Brain microvascular endothelial cell (primary cell): ENCODE measurements around the gene KARS1.

Experiments
- DNase-seq: peaks from one replicate; pipeline ENCODE4 v3.0.0-alpha.2; 2020
- H3K27ac ChIP-seq: fragments of 250-450 bp; sonication (Bioruptor Pico); 2 replicates; pipeline ENCODE4 v1.5.1; 2020; ENCODE audit warnings: mild to moderate bottlenecking, moderate library complexity
- H3K27me3 ChIP-seq: fragments of 250-450 bp; sonication (Bioruptor Pico); replicated peaks from 2 replicates; pipeline ENCODE4 v1.5.1; 2020; ENCODE audit warnings: mild to moderate bottlenecking
- H3K36me3 ChIP-seq: fragments of 250-450 bp; sonication (Bioruptor Pico); replicated peaks from 2 replicates; pipeline ENCODE4 v1.5.1; 2020; ENCODE audit warnings: mild to moderate bottlenecking
- H3K4me3 ChIP-seq: 2 replicates; pipeline ENCODE4 v1.5.1; 2011; ENCODE audit warnings: low read depth, mild to moderate bottlenecking, control low read depth, low read length, moderate library complexity
- in situ Hi-C: cut with HindIII; loops from 2 replicates; pipeline ENCODE4 v1.10.0; 2017; ENCODE audit warnings: low sequenced_read_pairs, low pct_ligation_motif_present
- TF ChIP-seq, protein P1 (sequence below): IDR thresholded peaks from 2 replicates; pipeline ENCODE4 v1.5.1; 2011; ENCODE audit warnings: low read depth, mild to moderate bottlenecking, moderate library complexity, low read length, control low read depth, inconsistent platforms; ENCODE audit errors: missing control alignments

Gene KARS1

DNA sequence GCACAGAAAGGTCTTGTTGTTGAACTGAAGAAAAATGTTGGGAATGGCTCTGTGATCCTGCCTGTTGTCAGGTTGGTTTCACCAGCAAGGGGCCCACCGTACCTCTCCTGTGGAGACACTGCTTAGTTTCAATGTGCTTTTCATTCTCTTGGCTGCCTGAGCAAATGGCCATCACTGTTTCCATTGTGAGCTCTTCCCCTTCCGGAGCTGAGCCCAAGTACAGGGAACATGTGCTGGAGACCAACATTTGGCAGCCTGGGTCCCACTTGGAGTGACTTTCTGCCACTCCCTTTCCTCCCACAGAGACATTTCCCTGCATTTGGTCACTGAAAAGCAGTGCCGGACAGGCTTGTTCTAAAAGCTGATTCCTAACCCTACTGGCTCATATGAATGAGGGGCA, 58.2 kb downstream of the KARS1 start:
- TF ChIP-seq, protein P1, sequence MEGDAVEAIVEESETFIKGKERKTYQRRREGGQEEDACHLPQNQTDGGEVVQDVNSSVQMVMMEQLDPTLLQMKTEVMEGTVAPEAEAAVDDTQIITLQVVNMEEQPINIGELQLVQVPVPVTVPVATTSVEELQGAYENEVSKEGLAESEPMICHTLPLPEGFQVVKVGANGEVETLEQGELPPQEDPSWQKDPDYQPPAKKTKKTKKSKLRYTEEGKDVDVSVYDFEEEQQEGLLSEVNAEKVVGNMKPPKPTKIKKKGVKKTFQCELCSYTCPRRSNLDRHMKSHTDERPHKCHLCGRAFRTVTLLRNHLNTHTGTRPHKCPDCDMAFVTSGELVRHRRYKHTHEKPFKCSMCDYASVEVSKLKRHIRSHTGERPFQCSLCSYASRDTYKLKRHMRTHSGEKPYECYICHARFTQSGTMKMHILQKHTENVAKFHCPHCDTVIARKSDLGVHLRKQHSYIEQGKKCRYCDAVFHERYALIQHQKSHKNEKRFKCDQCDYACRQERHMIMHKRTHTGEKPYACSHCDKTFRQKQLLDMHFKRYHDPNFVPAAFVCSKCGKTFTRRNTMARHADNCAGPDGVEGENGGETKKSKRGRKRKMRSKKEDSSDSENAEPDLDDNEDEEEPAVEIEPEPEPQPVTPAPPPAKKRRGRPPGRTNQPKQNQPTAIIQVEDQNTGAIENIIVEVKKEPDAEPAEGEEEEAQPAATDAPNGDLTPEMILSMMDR = no peak
- Histone ChIP-seq H3K27ac (no peak overlapping the region), H3K4me3 (no peak overlapping the region), H3K36me3 (no peaks in the 10 kb centered on the region), H3K27me3 (no peaks in the 10 kb centered on the region)
- in situ Hi-C loops = no loop called here
- DNase-seq = no peak

DNA sequence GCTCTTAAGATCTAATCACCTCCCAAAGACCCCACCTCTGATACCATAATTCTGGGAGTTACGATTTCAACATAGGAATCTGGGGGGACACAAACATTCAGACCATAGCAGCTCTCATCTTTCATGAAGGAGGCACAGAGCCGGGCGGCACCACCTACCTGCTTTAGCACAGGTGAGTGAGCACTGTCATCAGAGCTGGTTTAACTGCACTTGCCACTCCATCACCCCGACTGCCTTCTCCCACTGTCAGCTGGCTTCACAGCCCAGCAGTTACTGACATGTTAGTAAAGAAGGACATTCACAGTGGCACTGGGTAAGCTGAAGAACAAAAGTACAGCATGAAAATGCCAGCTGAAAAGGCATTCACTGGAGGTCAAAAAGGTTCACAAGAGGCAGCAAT, 58.7 kb downstream of the KARS1 start:
- in situ Hi-C loops = no loop called here
- Histone ChIP-seq H3K27ac (no peak overlapping the region), H3K36me3 (no peaks in the 10 kb centered on the region), H3K27me3 (no peaks in the 10 kb centered on the region), H3K4me3 (no peak overlapping the region)
- TF ChIP-seq, protein P1 = no peak
- DNase-seq = no peak

DNA sequence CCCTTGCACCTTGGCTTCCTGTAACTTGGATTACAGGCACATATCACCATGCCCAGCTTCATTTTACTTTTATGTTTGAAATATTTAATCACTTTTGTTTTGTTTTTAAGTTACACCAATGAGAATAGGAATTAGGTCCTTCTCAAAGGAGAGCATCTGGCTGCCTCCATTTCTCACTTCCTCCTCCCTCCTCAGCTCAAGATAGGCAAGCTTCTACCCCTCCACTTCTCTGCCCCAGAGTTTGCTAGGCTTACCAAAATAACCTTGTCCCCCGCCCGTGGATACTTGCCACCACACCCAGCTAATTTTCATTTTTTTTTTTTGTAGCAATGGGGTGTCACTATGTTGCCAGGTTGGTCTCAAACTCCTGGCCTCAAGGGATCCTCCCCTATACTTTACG, 63.4 kb downstream of the KARS1 start:
- in situ Hi-C loops = no loop called here
- TF ChIP-seq, protein P1 = no peak

DNA sequence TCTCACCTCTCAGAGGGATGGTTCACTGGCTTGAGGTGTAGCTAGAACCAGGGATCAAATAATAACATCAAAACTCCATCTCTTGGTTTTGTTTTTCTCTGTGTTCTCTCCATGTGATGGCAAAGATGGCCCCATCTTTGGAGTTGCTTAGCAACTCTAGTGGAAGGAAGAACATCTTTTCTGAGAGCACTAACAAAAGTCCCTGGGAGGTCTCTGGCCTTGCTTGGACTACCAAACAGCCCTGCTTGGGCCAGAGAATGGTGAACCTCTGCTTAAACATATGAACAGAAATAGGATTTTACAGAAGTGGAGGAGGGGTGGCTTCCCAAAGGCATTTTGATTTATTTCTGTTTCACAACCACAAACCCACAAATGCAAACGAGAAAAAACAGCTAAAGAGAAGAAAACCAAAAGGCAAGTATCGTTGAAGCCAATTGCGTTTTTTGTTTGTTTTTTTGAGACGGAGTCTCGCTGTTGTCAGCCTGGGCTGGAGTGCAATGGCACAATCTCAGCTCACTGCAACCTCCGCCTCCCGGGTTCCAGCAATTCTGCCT, 68.1 kb downstream of the KARS1 start:
- no peak overlapping the region for H3K4me3 ChIP-seq
- H3K36me3 ChIP-seq = peaks cover 36% of the 10 kb centered on the region
- no peak for DNase-seq
- H3K27me3 ChIP-seq = no peaks in the 10 kb centered on the region
- in situ Hi-C loops = no loop called here
- H3K27ac ChIP-seq = no peak overlapping the region
- TF ChIP-seq, protein P1 = no peak

More for the DNA sequence above, 63.4 kb downstream of the KARS1 start:
- no peak overlapping the region for H3K4me3 ChIP-seq
- no peak for DNase-seq
- H3K36me3 ChIP-seq = peaks cover 10% of the 10 kb centered on the region
- H3K27ac ChIP-seq = no peak overlapping the region
- H3K27me3 ChIP-seq = no peaks in the 10 kb centered on the region

DNA sequence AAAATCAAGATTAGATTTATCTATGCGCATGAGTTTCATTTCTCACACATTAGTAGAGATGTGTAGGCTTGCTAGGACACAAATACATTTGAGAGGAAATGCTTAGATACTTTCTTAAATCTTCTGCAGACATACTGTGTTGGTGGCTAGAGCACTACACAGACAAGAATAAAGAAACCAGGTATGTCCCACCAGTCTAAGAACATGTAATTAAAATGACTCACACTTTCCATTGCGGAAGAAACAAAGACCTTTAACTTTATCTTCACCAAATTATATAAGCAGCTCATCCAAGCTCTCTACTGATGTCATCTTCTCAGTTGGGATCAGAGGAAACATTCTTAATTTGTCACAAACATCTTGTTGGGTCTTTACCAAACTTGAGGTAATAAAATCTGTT, 68.7 kb downstream of the KARS1 start:
- TF ChIP-seq, protein P1 = no peak
- in situ Hi-C loops = no loop called here
- DNase-seq = no peak
- no peak overlapping the region for H3K27ac ChIP-seq
- H3K36me3 ChIP-seq = peaks cover 36% of the 10 kb centered on the region
- H3K4me3 ChIP-seq = no peak overlapping the region
- no peaks in the 10 kb centered on the region for H3K27me3 ChIP-seq

DNA sequence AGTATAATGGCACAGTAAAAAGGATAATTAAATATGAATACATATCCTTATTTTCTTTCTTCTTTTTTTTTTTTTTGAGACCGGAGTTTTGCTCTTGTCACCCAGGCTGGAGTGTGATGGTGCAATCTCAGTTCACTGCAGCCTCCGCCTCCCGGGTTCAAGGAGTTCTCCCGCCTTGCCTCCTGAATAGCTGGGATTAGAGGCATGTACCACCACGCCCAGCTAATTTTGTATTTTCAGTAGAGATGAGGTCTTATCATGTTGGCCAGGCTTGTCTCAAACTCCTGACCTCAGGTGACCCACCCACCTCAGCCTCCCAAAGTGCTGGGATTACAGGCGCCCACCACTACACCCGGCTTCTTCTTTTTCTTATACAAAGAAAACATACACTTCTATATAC, 69.3 kb downstream of the KARS1 start:
- Histone ChIP-seq H3K27ac (no peak overlapping the region), H3K4me3 (no peak overlapping the region), H3K27me3 (no peaks in the 10 kb centered on the region), H3K36me3 (peaks cover 36% of the 10 kb centered on the region)
- no peak for DNase-seq
- TF ChIP-seq, protein P1 = no peak
- in situ Hi-C loops = no loop called here
